Stimulated activated CD4-positive, alpha-beta T cell treated with anti-CD3 and anti-CD28 coated beads, Interleukin-4, amount 100 ng/mL, for 24 hours (primary cell): ENCODE measurements around the gene SOX12.
"Not testable (repeated sequence)": the region's sequence is repeated elsewhere in the genome, so short reads cannot be mapped to it uniquely, and the experiment has no call there.

Source experiments
- DNase-seq: peaks from one replicate; pipeline ENCODE4 v3.0.0-alpha.2; 2020

Gene SOX12

DNA sequence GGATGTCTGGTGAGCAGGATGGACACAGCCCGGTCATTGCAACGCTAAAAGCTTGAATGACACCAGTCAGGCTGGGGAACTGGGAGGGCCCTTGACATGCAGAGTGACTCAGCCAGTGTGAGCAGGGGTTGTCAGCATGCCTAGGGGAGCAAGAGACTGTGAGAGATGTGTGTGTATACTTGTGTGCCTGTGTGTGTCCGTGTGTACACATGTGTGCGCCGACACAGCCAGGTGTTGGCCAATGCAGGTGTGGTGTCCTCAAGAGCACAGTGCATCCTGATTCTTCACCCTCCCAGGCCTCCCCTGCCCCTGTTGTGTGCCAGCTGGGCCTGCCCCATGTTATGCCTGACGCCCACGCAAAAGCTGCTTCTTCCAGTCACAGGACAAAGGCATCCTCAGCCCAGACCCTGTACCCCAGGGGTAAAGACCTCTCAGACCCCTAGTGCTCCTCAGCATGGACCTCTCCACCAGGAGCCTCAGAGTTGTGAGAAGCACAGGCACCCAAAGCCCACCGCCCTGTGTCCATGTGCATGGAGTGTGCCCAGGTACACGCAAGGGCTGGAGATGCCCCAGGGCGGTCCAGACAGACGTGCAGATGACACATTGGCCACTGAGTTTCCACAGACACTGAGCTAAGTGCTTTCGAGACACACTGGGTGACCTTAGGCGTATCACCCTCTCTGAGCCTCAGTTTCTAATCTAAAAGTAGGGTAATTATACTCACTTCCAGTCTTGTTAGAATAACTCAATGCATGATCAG lies 38.1 kb downstream of the SOX12 start:
- DNase-seq, result no peak

DNA sequence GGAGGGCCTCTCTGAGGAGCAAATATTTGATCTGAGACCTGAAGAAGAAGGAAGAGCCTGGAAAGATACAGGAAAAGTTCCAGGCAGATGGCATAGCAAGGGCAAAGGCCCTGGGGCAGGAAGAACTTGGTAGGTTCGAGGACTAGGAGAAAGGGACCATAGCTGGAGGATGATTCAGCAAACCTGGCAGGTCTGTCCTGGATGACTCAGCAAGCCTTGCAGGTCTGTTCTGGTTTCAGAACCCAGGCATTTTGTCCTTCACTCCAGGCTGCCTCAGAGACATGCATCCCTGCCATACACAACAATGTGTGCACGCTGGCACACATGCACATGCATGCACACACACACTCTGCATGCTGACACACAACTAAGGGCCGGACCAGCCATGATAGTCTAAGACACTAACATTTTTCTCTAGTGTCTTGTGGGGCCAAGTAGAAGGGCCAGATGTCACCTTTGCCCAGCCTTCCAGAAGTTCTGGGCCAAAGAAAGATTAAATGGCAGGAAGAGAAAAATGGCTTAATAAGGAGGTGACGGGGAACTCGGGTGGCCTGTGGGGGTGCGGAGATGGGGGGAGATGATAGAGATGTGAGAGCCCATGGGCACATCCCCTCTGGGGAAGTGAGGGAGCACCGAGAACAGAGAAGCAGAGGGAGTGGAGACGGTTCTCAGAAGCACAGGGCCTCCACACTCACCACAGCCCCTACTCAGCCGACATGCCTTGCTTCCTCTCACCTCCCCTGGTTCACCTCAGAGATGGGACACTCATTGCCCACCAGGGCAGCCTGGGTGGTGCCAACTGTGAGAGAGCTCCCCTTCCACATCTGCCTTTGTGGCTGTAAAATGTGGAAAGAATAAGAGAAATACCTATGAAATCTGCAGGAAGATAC lies 39.8 kb downstream of the SOX12 start:
- no peak for DNase-seq

DNA sequence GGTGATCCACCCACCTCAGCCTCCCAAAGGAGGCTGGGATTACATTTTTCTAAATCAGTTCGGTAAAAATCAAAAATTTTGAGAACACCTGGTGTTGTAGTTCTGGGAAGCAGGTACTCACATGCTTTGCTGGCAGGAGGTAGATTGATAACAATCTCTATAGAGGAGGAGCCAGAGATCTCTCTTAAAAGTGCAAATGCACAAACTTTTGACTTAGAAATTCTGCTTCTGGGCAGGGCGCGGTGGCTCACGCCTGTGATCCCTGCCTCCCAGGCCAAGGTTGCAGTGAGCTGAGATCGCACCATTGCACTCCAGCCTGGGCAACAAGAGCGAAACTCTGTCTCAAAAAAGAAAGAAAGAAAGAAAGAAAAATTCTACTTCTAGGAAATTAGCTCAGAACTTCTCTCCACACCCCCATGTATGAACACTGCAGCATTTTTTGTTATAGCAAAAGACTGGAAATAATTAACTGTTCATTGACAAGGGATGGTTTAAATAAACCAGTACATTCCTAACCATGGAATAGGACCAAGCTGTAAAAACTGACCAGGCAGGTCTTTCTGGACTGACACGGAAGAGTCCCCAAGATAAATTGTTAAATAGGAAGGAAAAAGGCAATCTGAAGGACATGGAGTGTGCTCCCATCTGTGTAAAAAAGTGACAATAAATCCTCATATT lies 40.8 kb downstream of the SOX12 start:
- DNase-seq, result no peak

DNA sequence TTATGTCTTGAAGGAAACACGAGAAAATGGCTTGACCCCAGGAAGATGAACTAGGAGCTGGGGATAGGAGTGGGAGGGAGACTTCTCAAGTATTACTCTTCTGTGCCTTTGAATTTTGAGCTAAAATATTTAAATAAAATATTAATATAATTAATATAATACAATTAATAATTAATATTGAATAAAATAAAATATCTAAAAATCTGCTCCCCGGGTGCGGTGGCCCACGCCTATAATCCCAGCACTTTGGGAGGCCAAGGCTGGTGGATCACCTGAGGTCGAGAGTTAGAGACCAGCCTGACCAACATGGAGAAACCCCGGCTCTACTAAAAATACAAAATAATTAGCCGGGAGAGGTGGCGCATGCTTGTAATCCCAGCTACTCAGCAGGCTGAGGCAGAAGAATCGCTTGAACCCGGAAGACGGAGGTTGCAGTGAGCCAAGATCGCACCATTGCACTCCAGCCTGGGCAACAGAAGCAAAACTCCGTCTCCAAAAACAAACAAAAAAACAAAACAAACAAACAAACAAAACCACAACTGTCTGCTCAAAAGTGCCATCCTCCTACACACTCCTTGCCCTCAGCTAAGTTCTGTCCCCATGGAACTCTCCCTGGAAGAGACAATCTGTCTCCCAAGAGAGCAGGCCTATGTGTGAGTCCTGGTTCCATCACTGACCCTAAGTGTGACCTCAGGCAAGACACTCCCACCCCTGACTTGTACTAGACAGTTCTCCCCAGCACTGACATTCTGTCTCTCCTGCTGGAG lies 41.5 kb downstream of the SOX12 start:
- no peak for DNase-seq

DNA sequence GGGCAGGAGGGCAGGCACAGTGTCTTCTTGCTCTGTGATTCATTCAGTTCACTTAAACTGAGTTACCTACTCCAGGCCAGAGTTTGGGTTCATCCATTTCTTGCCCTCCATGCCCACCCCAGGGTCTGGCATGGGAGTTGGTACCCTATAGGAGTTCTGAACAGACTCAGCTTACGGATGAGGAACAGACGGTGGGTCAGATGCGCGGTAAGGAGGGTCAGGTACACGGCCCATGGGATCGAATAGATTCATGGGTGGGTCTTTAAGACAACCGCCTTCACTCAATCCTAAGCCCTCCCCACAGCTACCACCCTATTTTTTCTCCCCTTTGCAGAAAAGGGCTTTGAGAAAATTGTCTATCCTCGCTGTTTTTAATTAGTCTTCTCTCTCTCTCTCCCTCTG lies 42.1 kb downstream of the SOX12 start:
- no peak for DNase-seq

GRCh38 chr20:368915-369314 lies 43.6 kb downstream of the SOX12 start:
- DNase-seq, result no peak

- no peak for DNase-seq
Observed at GRCh38 chr20:370151-370600, 44.8 kb downstream of the SOX12 start.

GRCh38 chr20:370977-371754 lies 45.8 kb downstream of the SOX12 start:
- DNase-seq, result no peak

- DNase-seq, result no peak
Observed at GRCh38 chr20:371755-372542, 46.6 kb downstream of the SOX12 start.

- DNase-seq, result not testable (repeated sequence)
Observed at GRCh38 chr20:372543-373082, 47.3 kb downstream of the SOX12 start.

GRCh38 chr20:373171-373890 lies 48.0 kb downstream of the SOX12 start:
- DNase-seq, result no peak

GRCh38 chr20:375265-375889 lies 50.0 kb downstream of the SOX12 start:
- DNase-seq, result no peak

- no peak for DNase-seq
Observed at GRCh38 chr20:376089-376488, 50.7 kb downstream of the SOX12 start.

- DNase-seq, result no peak
Observed at GRCh38 chr20:376750-377149, 51.4 kb downstream of the SOX12 start.

DNA sequence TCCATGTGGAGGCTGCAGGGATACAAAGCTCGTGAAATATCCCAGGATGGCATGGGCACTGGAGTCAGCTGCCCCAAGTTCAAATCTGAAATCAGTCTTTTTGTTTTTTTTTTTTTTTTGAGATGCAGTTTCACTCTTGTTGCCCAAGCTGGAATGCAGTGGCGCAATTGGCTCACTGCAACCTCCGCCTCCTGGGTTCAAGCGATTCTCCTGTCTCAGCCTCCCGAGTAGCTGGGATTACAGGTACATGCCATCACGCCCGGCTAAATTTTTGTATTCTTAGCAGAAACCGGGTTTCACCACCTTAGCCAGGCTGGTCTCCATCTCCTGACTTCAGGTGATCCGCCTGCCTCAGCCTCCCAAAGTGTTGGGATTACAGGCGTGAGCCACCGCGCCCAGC lies 52.2 kb downstream of the SOX12 start:
- DNase-seq, result not testable (repeated sequence)

DNA sequence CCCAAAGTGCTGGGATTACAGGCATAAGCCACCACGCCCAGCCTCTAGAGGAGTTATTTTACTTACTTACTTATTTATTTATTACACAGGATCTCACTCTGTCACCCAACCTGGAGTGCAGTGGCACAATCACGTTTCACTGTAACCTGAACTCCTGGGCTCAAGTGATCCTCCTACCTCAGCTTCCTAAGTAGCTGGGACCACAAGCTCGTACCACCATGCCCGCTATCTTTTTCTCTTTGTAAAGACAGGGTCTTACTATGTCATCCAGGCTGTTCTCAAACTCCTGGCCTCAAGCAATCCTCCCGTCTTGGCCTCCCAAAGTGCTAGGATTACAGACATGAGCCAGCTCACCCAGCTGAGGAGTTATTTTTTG lies 53.6 kb downstream of the SOX12 start:
- DNase-seq, result no peak
